Measurements from ENCODE around the gene CROCC2. TPM values are rescaled to one million over a fixed set of nuclear protein-coding genes. Genes with fewer than 3 reads are reported as not detected.
A peak's percentile ranks its signal among the peaks of the same experiment; 100 is the strongest.

The CROCC2 gene
- polyA plus RNA-seq, 1 experiment = not detected

DNA sequence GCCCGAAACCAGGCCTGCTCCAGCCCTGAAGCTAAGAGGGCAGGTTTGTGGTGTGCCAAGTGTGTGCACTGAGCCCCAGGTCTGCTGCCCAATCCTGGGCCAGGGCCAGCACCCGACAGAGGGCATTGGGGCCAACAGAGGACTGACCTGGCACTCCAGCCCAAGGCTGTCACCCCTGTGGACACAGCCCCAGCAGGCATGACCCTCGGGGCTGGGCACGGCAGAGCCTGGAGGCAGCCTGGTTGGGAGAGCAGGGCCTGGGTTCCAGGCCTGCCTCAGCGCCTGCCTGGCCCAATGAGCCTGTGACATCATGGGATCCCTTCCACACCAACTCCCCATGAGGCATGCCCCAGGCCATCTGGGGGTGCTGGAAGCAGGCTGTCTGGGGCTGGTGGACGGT lies 81.5 kb downstream of the CROCC2 start:
- CTCF ChIA-PET = interaction anchor here (1.4 to 1.9 kb wide), 4 partner anchors 73 to 147 kb away, joined by 3 to 9 read pairs (median 6); no protein-coding TSS in a partner anchor

GRCh38 chr2:240988146-240988545 lies 82.0 kb downstream of the CROCC2 start:
- Histone ChIP-seq H3K27me3 (ENCODE audit: control insufficient read depth, insufficient read depth, low read length) (peaks cover 4% of the 10 kb centered on the region; the same call in 1 of the 2 replicates), H3K4me3 (ENCODE audit: low read depth, low read length) (no peak overlapping the region), H3K36me3 (ENCODE audit: control insufficient read depth, insufficient read depth, low read length) (no peaks in the 10 kb centered on the region)
- DNase-seq (ENCODE audit: low read depth) = no peak
- POLR2A ChIA-PET = no interaction called here
- CTCF ChIA-PET = interaction anchor here (1.4 to 1.9 kb wide), 2 partner anchors 74 to 147 kb away, joined by 3 to 9 read pairs; no protein-coding TSS in a partner anchor
- no peak for TF ChIP-seq CTCF (IDR thresholded peaks at IDR 0.05; ENCODE audit: insufficient read depth, low read depth, low read length)

More for the DNA sequence above, 81.5 kb downstream of the CROCC2 start:
- H3K27me3 ChIP-seq (ENCODE audit: control insufficient read depth, insufficient read depth, low read length) = peaks cover 4% of the 10 kb centered on the region; the same call in 1 of the 2 replicates
- H3K4me3 ChIP-seq (ENCODE audit: low read depth, low read length) = no peak overlapping the region
- DNase-seq (ENCODE audit: low read depth) = no peak
- POLR2A ChIA-PET = no interaction called here
- no peak for TF ChIP-seq CTCF (IDR thresholded peaks at IDR 0.05; ENCODE audit: insufficient read depth, low read depth, low read length)
- no peaks in the 10 kb centered on the region for H3K36me3 ChIP-seq (ENCODE audit: control insufficient read depth, insufficient read depth, low read length)

DNA sequence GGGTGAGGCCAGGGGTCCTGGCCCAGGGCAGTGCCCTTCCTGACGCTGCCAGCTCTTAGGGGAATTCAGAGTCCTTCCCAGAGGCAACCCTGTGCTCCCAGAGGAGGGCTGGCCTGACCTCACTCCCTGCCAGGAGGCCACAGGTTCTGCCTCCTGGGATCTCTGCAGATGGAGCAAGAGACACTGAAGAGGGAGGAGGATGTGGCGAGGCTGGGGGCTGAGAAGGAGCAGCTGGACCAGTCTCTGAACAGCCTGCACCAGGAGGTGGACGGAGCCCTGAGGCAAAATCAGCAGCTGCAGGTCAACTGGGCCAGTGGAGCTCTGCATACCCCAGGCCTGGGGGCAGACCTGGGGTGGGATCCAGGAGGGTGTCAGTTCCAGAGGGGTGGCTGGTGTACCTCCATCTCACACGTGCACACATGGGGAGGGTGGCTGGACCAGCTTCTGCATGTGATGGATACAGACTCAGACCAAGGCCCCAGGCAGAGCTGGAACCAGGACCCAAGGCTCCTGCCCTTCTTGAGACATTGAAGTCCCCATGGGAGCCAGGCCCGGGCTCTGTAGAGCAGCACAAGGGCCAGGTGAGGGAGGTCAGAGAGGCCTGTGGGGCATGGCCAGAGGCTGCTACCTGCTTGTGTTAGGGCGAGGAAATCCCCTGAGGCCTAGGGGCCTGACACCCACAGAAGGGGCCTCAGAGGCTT lies 82.6 kb downstream of the CROCC2 start:
- TF ChIP-seq CTCF (IDR thresholded peaks at IDR 0.05; ENCODE audit: insufficient read depth, low read depth, low read length) = no peak
- Histone ChIP-seq H3K4me3 (ENCODE audit: low read depth, low read length) (no peak overlapping the region), H3K27me3 (ENCODE audit: control insufficient read depth, insufficient read depth, low read length) (peaks cover 4% of the 10 kb centered on the region; the same call in 1 of the 2 replicates), H3K36me3 (ENCODE audit: control insufficient read depth, insufficient read depth, low read length) (no peaks in the 10 kb centered on the region)
- ChIA-PET POLR2A (no interaction called here), CTCF (interaction anchor here (1.4 to 1.9 kb wide), 2 partner anchors 74 to 148 kb away, joined by 3 to 9 read pairs; no protein-coding TSS in a partner anchor)
- no peak for DNase-seq (ENCODE audit: low read depth)

- peaks cover 2% of the 10 kb centered on the region; the same call in 1 of the 2 replicates for H3K27me3 ChIP-seq (ENCODE audit: control insufficient read depth, insufficient read depth, low read length)
- CTCF ChIA-PET = interaction anchor here (1.0 to 1.9 kb wide), 2 partner anchors 75 to 157 kb away, joined by 4 to 9 read pairs; no protein-coding TSS in a partner anchor
- H3K4me3 ChIP-seq (ENCODE audit: low read depth, low read length) = no peak overlapping the region
- DNase-seq (ENCODE audit: low read depth) = no peak
- peak; percentile 56 for TF ChIP-seq CTCF (IDR thresholded peaks at IDR 0.05; ENCODE audit: insufficient read depth, low read depth, low read length)
- POLR2A ChIA-PET = no interaction called here
- no peaks in the 10 kb centered on the region for H3K36me3 ChIP-seq (ENCODE audit: control insufficient read depth, insufficient read depth, low read length)
Measured at GRCh38 chr2:240989451-240990265, 83.5 kb downstream of the CROCC2 start.

- TF ChIP-seq CTCF (IDR thresholded peaks at IDR 0.05; ENCODE audit: insufficient read depth, low read depth, low read length) = no peak
- no peak for DNase-seq (ENCODE audit: low read depth)
- ChIA-PET CTCF (interaction anchor here (1.0 kb wide), 1 partner anchor 157 kb away, joined by 4 read pairs; no protein-coding TSS in a partner anchor), POLR2A (no interaction called here)
- Histone ChIP-seq H3K36me3 (ENCODE audit: control insufficient read depth, insufficient read depth, low read length) (no peaks in the 10 kb centered on the region), H3K27me3 (ENCODE audit: control insufficient read depth, insufficient read depth, low read length) (peaks cover 2% of the 10 kb centered on the region; the same call in 1 of the 2 replicates), H3K4me3 (ENCODE audit: low read depth, low read length) (no peak overlapping the region)
Measured at GRCh38 chr2:240990266-240990529, 84.1 kb downstream of the CROCC2 start.
